ENCODE results near the gene KLHL34. TPM values are rescaled to one million over a fixed set of nuclear protein-coding genes. Genes with fewer than 3 reads are reported as not detected.

The KLHL34 gene
- total RNA-seq, 2 experiments from 2014 or later = 0.34 to 0.47 TPM

GRCh38 chrX:21666679-21667078, 8.5 kb upstream of the KLHL34 start:
- no peaks in the 10 kb centered on the region for H3K36me3 Mint-ChIP-seq (ENCODE audit: low read depth)
- no peaks in the 10 kb centered on the region for H3K4me1 Mint-ChIP-seq (ENCODE audit: low read depth)
- H3K4me3 Mint-ChIP-seq = no peak overlapping the region
- ChIA-PET POLR2A (no interaction called here), CTCF (no interaction called here)
- no peak overlapping the region for H3K27ac Mint-ChIP-seq
- no peak for DNase-seq
- no peaks in the 10 kb centered on the region for H3K9me3 Mint-ChIP-seq (ENCODE audit: insufficient read depth)
- H3K27me3 Mint-ChIP-seq (ENCODE audit: low read depth) = no peaks in the 10 kb centered on the region
- ATAC-seq = no peak

- H3K4me1 Mint-ChIP-seq (ENCODE audit: low read depth) = no peaks in the 10 kb centered on the region
- H3K4me3 Mint-ChIP-seq = no peak overlapping the region
- no peaks in the 10 kb centered on the region for H3K36me3 Mint-ChIP-seq (ENCODE audit: low read depth)
- POLR2A ChIA-PET = no interaction called here
- no peaks in the 10 kb centered on the region for H3K9me3 Mint-ChIP-seq (ENCODE audit: insufficient read depth)
- H3K27me3 Mint-ChIP-seq (ENCODE audit: low read depth) = no peaks in the 10 kb centered on the region
- CTCF ChIA-PET = no interaction called here
- DNase-seq (no peak), ATAC-seq (no peak)
- no peak overlapping the region for H3K27ac Mint-ChIP-seq
These were observed 8.1 kb upstream of the KLHL34 start for GRCh38 chrX:21666252-21666651.

- peaks cover 3% of the 10 kb centered on the region for H3K4me1 Mint-ChIP-seq (ENCODE audit: low read depth)
- peaks cover 4% of the 10 kb centered on the region for H3K27me3 Mint-ChIP-seq (ENCODE audit: low read depth)
- DNase-seq = no peak
- no peaks in the 10 kb centered on the region for H3K9me3 Mint-ChIP-seq (ENCODE audit: insufficient read depth)
- ChIA-PET CTCF (no interaction called here), POLR2A (no interaction called here)
- no peaks in the 10 kb centered on the region for H3K36me3 Mint-ChIP-seq (ENCODE audit: low read depth)
- no peak overlapping the region for H3K4me3 Mint-ChIP-seq
- no peak overlapping the region for H3K27ac Mint-ChIP-seq
- no peak for ATAC-seq
These were observed 4.6 kb upstream of the KLHL34 start for GRCh38 chrX:21662761-21663160.

GRCh38 chrX:21661316-21661715, 3.2 kb upstream of the KLHL34 start:
- Mint-ChIP-seq H3K36me3 (ENCODE audit: low read depth) (peaks cover 2% of the 10 kb centered on the region), H3K9me3 (ENCODE audit: insufficient read depth) (no peaks in the 10 kb centered on the region), H3K27me3 (ENCODE audit: low read depth) (peaks cover 4% of the 10 kb centered on the region), H3K4me1 (ENCODE audit: low read depth) (peaks cover 5% of the 10 kb centered on the region), H3K4me3 (no peak overlapping the region), H3K27ac (no peak overlapping the region)
- no peak for ATAC-seq
- DNase-seq = no peak
- CTCF ChIA-PET = no interaction called here
- POLR2A ChIA-PET = no interaction called here

GRCh38 chrX:21660156-21660555, 2.0 kb upstream of the KLHL34 start:
- ATAC-seq (no peak), DNase-seq (no peak)
- ChIA-PET POLR2A (no interaction called here), CTCF (no interaction called here)
- no peak overlapping the region for H3K4me3 Mint-ChIP-seq
- peaks cover 2% of the 10 kb centered on the region for H3K36me3 Mint-ChIP-seq (ENCODE audit: low read depth)
- peaks cover 5% of the 10 kb centered on the region for H3K4me1 Mint-ChIP-seq (ENCODE audit: low read depth)
- H3K27ac Mint-ChIP-seq = no peak overlapping the region
- no peaks in the 10 kb centered on the region for H3K9me3 Mint-ChIP-seq (ENCODE audit: insufficient read depth)
- H3K27me3 Mint-ChIP-seq (ENCODE audit: low read depth) = peaks cover 4% of the 10 kb centered on the region

- Mint-ChIP-seq H3K4me1 (ENCODE audit: low read depth) (peaks cover 5% of the 10 kb centered on the region), H3K27ac (no peak overlapping the region), H3K9me3 (ENCODE audit: insufficient read depth) (no peaks in the 10 kb centered on the region), H3K27me3 (ENCODE audit: low read depth) (peaks cover 4% of the 10 kb centered on the region), H3K36me3 (ENCODE audit: low read depth) (peaks cover 2% of the 10 kb centered on the region), H3K4me3 (peak overlapping the region; percentile 28)
- CTCF ChIA-PET = no interaction called here
- ATAC-seq (no peak), DNase-seq (no peak)
- POLR2A ChIA-PET = no interaction called here
These were observed 1.2 kb upstream of the KLHL34 start for GRCh38 chrX:21659320-21659719.

- DNase-seq (no peak), ATAC-seq (peak; percentile 47)
- peak overlapping the region; percentile 28 for H3K4me3 Mint-ChIP-seq
- H3K27me3 Mint-ChIP-seq (ENCODE audit: low read depth) = peaks cover 4% of the 10 kb centered on the region
- H3K4me1 Mint-ChIP-seq (ENCODE audit: low read depth) = peaks cover 5% of the 10 kb centered on the region
- ChIA-PET CTCF (no interaction called here), POLR2A (no interaction called here)
- H3K27ac Mint-ChIP-seq = no peak overlapping the region
- no peaks in the 10 kb centered on the region for H3K9me3 Mint-ChIP-seq (ENCODE audit: insufficient read depth)
- peaks cover 2% of the 10 kb centered on the region for H3K36me3 Mint-ChIP-seq (ENCODE audit: low read depth)
These were observed 616 bp upstream of the KLHL34 start for GRCh38 chrX:21658746-21659145.

GRCh38 chrX:21657318-21658151, 595 bp downstream of the KLHL34 start:
- no peak for ATAC-seq
- H3K27ac Mint-ChIP-seq = no peak overlapping the region
- no peaks in the 10 kb centered on the region for H3K9me3 Mint-ChIP-seq (ENCODE audit: insufficient read depth)
- ChIA-PET CTCF (no interaction called here), POLR2A (no interaction called here)
- H3K4me3 Mint-ChIP-seq = peak overlapping the region; percentile 50
- peaks cover 4% of the 10 kb centered on the region for H3K27me3 Mint-ChIP-seq (ENCODE audit: low read depth)
- no peak for DNase-seq
- H3K36me3 Mint-ChIP-seq (ENCODE audit: low read depth) = peaks cover 2% of the 10 kb centered on the region
- peaks cover 5% of the 10 kb centered on the region for H3K4me1 Mint-ChIP-seq (ENCODE audit: low read depth)

- POLR2A ChIA-PET = interaction anchor here (0.5 kb wide), 1 partner anchor 274 kb away, joined by 3 read pairs; no protein-coding TSS in a partner anchor
- Mint-ChIP-seq H3K4me3 (no peak overlapping the region), H3K36me3 (ENCODE audit: low read depth) (peaks cover 2% of the 10 kb centered on the region), H3K4me1 (ENCODE audit: low read depth) (peaks cover 5% of the 10 kb centered on the region), H3K27me3 (ENCODE audit: low read depth) (peaks cover 4% of the 10 kb centered on the region), H3K27ac (no peak overlapping the region), H3K9me3 (ENCODE audit: insufficient read depth) (no peaks in the 10 kb centered on the region)
- DNase-seq (no peak), ATAC-seq (no peak)
- CTCF ChIA-PET = no interaction called here
These were observed 1.4 kb downstream of the KLHL34 start for GRCh38 chrX:21656587-21657317.

- no peak for DNase-seq
- Mint-ChIP-seq H3K4me1 (ENCODE audit: low read depth) (peaks cover 5% of the 10 kb centered on the region), H3K9me3 (ENCODE audit: insufficient read depth) (no peaks in the 10 kb centered on the region), H3K36me3 (ENCODE audit: low read depth) (peaks cover 2% of the 10 kb centered on the region), H3K4me3 (no peak overlapping the region), H3K27ac (no peak overlapping the region), H3K27me3 (ENCODE audit: low read depth) (peaks cover 4% of the 10 kb centered on the region)
- CTCF ChIA-PET = no interaction called here
- no peak for ATAC-seq
- POLR2A ChIA-PET = interaction anchor here (0.5 kb wide), 1 partner anchor 274 kb away, joined by 3 read pairs; no protein-coding TSS in a partner anchor
These were observed 2.1 kb downstream of the KLHL34 start for GRCh38 chrX:21655901-21656586.

- DNase-seq (no peak), ATAC-seq (no peak)
- no peaks in the 10 kb centered on the region for H3K9me3 Mint-ChIP-seq (ENCODE audit: insufficient read depth)
- no peaks in the 10 kb centered on the region for H3K4me1 Mint-ChIP-seq (ENCODE audit: low read depth)
- H3K27ac Mint-ChIP-seq = no peak overlapping the region
- CTCF ChIA-PET = no interaction called here
- POLR2A ChIA-PET = no interaction called here
- H3K36me3 Mint-ChIP-seq (ENCODE audit: low read depth) = peaks cover 3% of the 10 kb centered on the region
- no peak overlapping the region for H3K4me3 Mint-ChIP-seq
- no peaks in the 10 kb centered on the region for H3K27me3 Mint-ChIP-seq (ENCODE audit: low read depth)
These were observed 12.2 kb downstream of the KLHL34 start for GRCh38 chrX:21645886-21646285.

- Mint-ChIP-seq H3K27ac (no peak overlapping the region), H3K36me3 (ENCODE audit: low read depth) (peaks cover 3% of the 10 kb centered on the region), H3K27me3 (ENCODE audit: low read depth) (no peaks in the 10 kb centered on the region), H3K9me3 (ENCODE audit: insufficient read depth) (no peaks in the 10 kb centered on the region), H3K4me1 (ENCODE audit: low read depth) (no peaks in the 10 kb centered on the region), H3K4me3 (no peak overlapping the region)
- POLR2A ChIA-PET = no interaction called here
- no peak for DNase-seq
- CTCF ChIA-PET = no interaction called here
- no peak for ATAC-seq
These were observed 12.7 kb downstream of the KLHL34 start for GRCh38 chrX:21645431-21645830.
